Measurements from ENCODE around the gene ARHGAP42. TPM values are rescaled to one million over a fixed set of nuclear protein-coding genes. Genes with fewer than 3 reads are reported as not detected.

Gene ARHGAP42
- total and polyA plus RNA-seq, 8 donors: 17.1 to 45.2 (median 36.2) TPM

GRCh38 chr11:100761841-100762240 lies 74.8 kb downstream of the ARHGAP42 start:
- Histone ChIP-seq H3K27me3 (no peaks in the 10 kb centered on the region), H3K4me1 (no peaks in the 10 kb centered on the region), H3K36me3 (no peaks in the 10 kb centered on the region), H3K9me3 (no peaks in the 10 kb centered on the region), H3K4me3 (no peak overlapping the region), H3K27ac (no peak overlapping the region)
- no peak for TF ChIP-seq CTCF (IDR thresholded peaks at IDR 0.05)
- DNase-seq: no peak
- intact Hi-C loops (cut with DNase I): no loop called here
- ATAC-seq: no peak

GRCh38 chr11:100766764-100767163 lies 79.7 kb downstream of the ARHGAP42 start:
- no peak overlapping the region for H3K4me3 ChIP-seq
- H3K9me3 ChIP-seq: no peaks in the 10 kb centered on the region
- H3K27me3 ChIP-seq: no peaks in the 10 kb centered on the region
- ATAC-seq (no peak), DNase-seq (no peak)
- H3K36me3 ChIP-seq: no peaks in the 10 kb centered on the region
- TF ChIP-seq CTCF (IDR thresholded peaks at IDR 0.05): no peak
- intact Hi-C loops (cut with DNase I): no loop called here
- no peaks in the 10 kb centered on the region for H3K4me1 ChIP-seq
- no peak overlapping the region for H3K27ac ChIP-seq

GRCh38 chr11:100769165-100769564 lies 82.1 kb downstream of the ARHGAP42 start:
- H3K4me3 ChIP-seq: no peak overlapping the region
- no peaks in the 10 kb centered on the region for H3K27me3 ChIP-seq
- no peak overlapping the region for H3K27ac ChIP-seq
- no peak for TF ChIP-seq CTCF (IDR thresholded peaks at IDR 0.05)
- intact Hi-C loops (cut with DNase I): no loop called here
- no peaks in the 10 kb centered on the region for H3K4me1 ChIP-seq
- DNase-seq: no peak
- H3K36me3 ChIP-seq: no peaks in the 10 kb centered on the region
- ATAC-seq: no peak
- H3K9me3 ChIP-seq: no peaks in the 10 kb centered on the region

GRCh38 chr11:100769617-100770016 lies 82.5 kb downstream of the ARHGAP42 start:
- no peak for ATAC-seq
- H3K9me3 ChIP-seq: no peaks in the 10 kb centered on the region
- TF ChIP-seq CTCF (IDR thresholded peaks at IDR 0.05): no peak
- intact Hi-C loops (cut with DNase I): no loop called here
- no peak for DNase-seq
- H3K27ac ChIP-seq: no peak overlapping the region
- H3K27me3 ChIP-seq: no peaks in the 10 kb centered on the region
- no peaks in the 10 kb centered on the region for H3K36me3 ChIP-seq
- H3K4me1 ChIP-seq: no peaks in the 10 kb centered on the region
- H3K4me3 ChIP-seq: no peak overlapping the region

- no peaks in the 10 kb centered on the region for H3K27me3 ChIP-seq
- no peak overlapping the region for H3K27ac ChIP-seq
- no peaks in the 10 kb centered on the region for H3K4me1 ChIP-seq
- H3K36me3 ChIP-seq: no peaks in the 10 kb centered on the region
- intact Hi-C loops (cut with DNase I): no loop called here
- TF ChIP-seq CTCF (IDR thresholded peaks at IDR 0.05): no peak
- DNase-seq (no peak), ATAC-seq (no peak)
- no peaks in the 10 kb centered on the region for H3K9me3 ChIP-seq
- no peak overlapping the region for H3K4me3 ChIP-seq
These were observed 87.0 kb downstream of the ARHGAP42 start for GRCh38 chr11:100774132-100774531.

All from left lung (tissue), 10 donors.